K562 (cell line): ENCODE results near the gene PI4KA. TPM values are rescaled to one million over a fixed set of nuclear protein-coding genes. Genes with fewer than 3 reads are reported as not detected.
A peak's percentile ranks its signal among the peaks of the same experiment; 100 is the strongest.

ENCODE experiments used
- ATAC-seq: fragments of 200-7000 bp; cut with Tn5 transposase; 3 replicates; pipeline ENCODE4 v1.9.1; 2020; ENCODE audit warnings: moderate library complexity
- BruUV-seq: library from RNA; stranded (reverse); fragments of 400-500 nt; replicated peaks from 2 replicates; lab custom pipeline; 2021; lab: Mats Ljungman, UMichigan
- CTCF ChIA-PET: fragments of 300-600 bp; formaldehyde crosslinking; extraction: SDS; loops from one replicate; lab custom pipeline; 2021; ENCODE audit warnings: low intra/inter-chr PET ratio; lab: Yijun Ruan, JAX
- POLR2A ChIA-PET: fragments of 300-600, 350-650 bp; sonication (Branson Sonifier 250); formaldehyde crosslinking; extraction: SDS; loops from one replicate; lab custom pipeline; 2021; ENCODE audit warnings: antibody characterized with exemption, inconsistent platforms; lab: Yijun Ruan, JAX
- DNase-seq, 4 experiments: peaks; one replicate each; pipeline versions ENCODE4 v3.0.0 to v3.0.0-alpha.2; 2011 to 2018; ENCODE audit warnings: low spot score in 3 of 4, mixed read lengths in 3 of 4; ENCODE audit errors: extremely low read depth in 1 of 4
- FAIRE-seq: peaks from 2 replicates; lab custom pipeline; 2011; peaks lifted over from hg19 to GRCh38; lab: Jason Lieb, UNC
- H2AFZ ChIP-seq: 2 replicates; pipeline ENCODE4 v1.6.0; 2011; ENCODE audit warnings: low read depth, low read length, control low read depth, inconsistent platforms
- H3K27ac ChIP-seq: fragments of 200-600 bp; 3 replicates; pipeline ENCODE4 v1.8.0; 2011; ENCODE audit warnings: low read depth, mild to moderate bottlenecking, control low read depth, inconsistent platforms, low read length, moderate library complexity, mixed read lengths; ENCODE audit errors: extremely low read depth
- H3K27me3 ChIP-seq, 2 experiments: fragments of 300-600 bp in 1 of 2; 2 replicates in 1 of 2; 3 replicates in 1 of 2; pipeline versions ENCODE4 v1.6.0 to v1.8.0; 2011; ENCODE audit warnings: inconsistent platforms in 2 of 2, low read length in 2 of 2, mild to moderate bottlenecking in 1 of 2, mixed read lengths in 1 of 2, moderate library complexity in 1 of 2; ENCODE audit not compliant: control insufficient read depth in 2 of 2, insufficient read depth in 2 of 2
- H3K36me3 ChIP-seq: fragments of 300-600 bp; 3 replicates; pipeline ENCODE4 v1.8.0; 2011; ENCODE audit warnings: mild to moderate bottlenecking, low read length, inconsistent platforms; ENCODE audit not compliant: control insufficient read depth, insufficient read depth
- H3K4me1 ChIP-seq, 2 experiments: fragments of 200-600 bp in 1 of 2; replicated peaks in 1 of 2; 2 replicates in 1 of 2; 3 replicates in 1 of 2; pipeline versions ENCODE4 v1.5.1 to v1.8.0; 2011; ENCODE audit warnings: inconsistent platforms in 2 of 2, low read length in 2 of 2, mild to moderate bottlenecking in 1 of 2, mixed read lengths in 1 of 2, moderate library complexity in 1 of 2; ENCODE audit not compliant: control insufficient read depth in 2 of 2, insufficient read depth in 2 of 2
- H3K4me2 ChIP-seq: 2 replicates; pipeline ENCODE4 v1.6.1; 2011; ENCODE audit warnings: low read length, control low read depth, inconsistent platforms, mixed read lengths; ENCODE audit not compliant: insufficient read depth
- H3K4me3 ChIP-seq: fragments of 200-600 bp; sonication (generic), shearing (Covaris generic); 2 replicates; pipeline ENCODE4 v1.5.1; 2016; ENCODE audit warnings: control low read depth, inconsistent platforms
- H3K79me2 ChIP-seq: fragments of 200-600 bp; 3 replicates; pipeline ENCODE4 v1.8.0; 2011; ENCODE audit warnings: low read length, inconsistent platforms; ENCODE audit not compliant: control insufficient read depth, insufficient read depth
- H3K9ac ChIP-seq, 2 experiments: 2 replicates each; pipeline versions ENCODE4 v1.6.0 to v1.6.1; 2011; ENCODE audit warnings: low read depth in 2 of 2, low read length in 2 of 2, control low read depth in 1 of 2, inconsistent platforms in 1 of 2, mild to moderate bottlenecking in 1 of 2, mixed read lengths in 1 of 2; ENCODE audit not compliant: insufficient read depth in 1 of 2
- H3K9me1 ChIP-seq: one replicate; pipeline ENCODE4 v1.6.0; 2011; ENCODE audit warnings: inconsistent platforms, mild to moderate bottlenecking, low read length, moderate library complexity; ENCODE audit not compliant: control insufficient read depth, insufficient read depth
- H3K9me3 ChIP-seq: replicated peaks from 2 replicates; pipeline ENCODE4 v1.5.1; 2011; ENCODE audit warnings: low read depth, low read length, inconsistent platforms; ENCODE audit not compliant: control insufficient read depth, insufficient read depth
- H4K20me1 ChIP-seq: replicated peaks from 2 replicates; pipeline ENCODE4 v1.6.1; 2011; ENCODE audit warnings: low read length, inconsistent platforms, mixed read lengths; ENCODE audit not compliant: control insufficient read depth, insufficient read depth
- CCNT2 ChIP-seq: IDR thresholded peaks from 2 replicates; pipeline ENCODE4 v1.6.1; 2011; ENCODE audit warnings: borderline replicate concordance, low read depth, mild to moderate bottlenecking, moderate library complexity, mixed read lengths, low read length; ENCODE audit not compliant: insufficient read length; ENCODE audit errors: extremely low read depth
- E2F6 ChIP-seq, 2 experiments: IDR thresholded peaks; 2 replicates each; pipeline ENCODE4 v1.6.1; 2011; ENCODE audit warnings: borderline replicate concordance in 1 of 2, control low read depth in 1 of 2, low read depth in 1 of 2, low read length in 1 of 2, mild to moderate bottlenecking in 1 of 2, mixed read lengths in 1 of 2, moderate library complexity in 1 of 2; ENCODE audit not compliant: insufficient read depth in 1 of 2, insufficient read length in 1 of 2, poor library complexity in 1 of 2, severe bottlenecking in 1 of 2; ENCODE audit errors: extremely low read depth in 1 of 2
- HNRNPUL1 ChIP-seq: fragments of 200-400 bp; formaldehyde crosslinking; IDR thresholded peaks from 2 replicates; pipeline ENCODE4 v1.6.1; 2017; ENCODE audit warnings: low read length
- NR4A1 ChIP-seq, 2 experiments: fragments of 250-450 bp in 1 of 2; fragments of 450-650 bp in 1 of 2; sonication (Bioruptor Pico) in 1 of 2; IDR thresholded peaks; 2 replicates each; pipeline versions ENCODE4 v1.4.0 to v1.6.1; 2016 to 2020; ENCODE audit warnings: mild to moderate bottlenecking in 2 of 2, missing compliant biosample characterization in 1 of 2, missing genetic modification characterization in 1 of 2, moderate library complexity in 1 of 2
- RBBP5 ChIP-seq: fragments of 200-600 bp; sonication (generic); IDR thresholded peaks from 2 replicates; pipeline ENCODE4 v1.6.1; 2012; ENCODE audit warnings: borderline replicate concordance, mild to moderate bottlenecking, low read length, control low read depth, inconsistent platforms; ENCODE audit not compliant: insufficient read depth, poor library complexity, severe bottlenecking
- WGBS: fragments of 100-300 bp; shearing (Covaris generic); methylation state at CpG from one replicate; pipeline ENCODE4 v1.1.6; 2016; ENCODE audit warnings: low coverage, mixed read lengths; ENCODE audit not compliant: insufficient coverage; ENCODE audit errors: missing lambda C conversion rate; 5-methylcytosine and 5-hydroxymethylcytosine counted together
- in situ Hi-C: fragments of 300-500 bp; cut with MboI; formaldehyde crosslinking; loops from 4 replicates; pipeline ENCODE4 v1.15.0; 2018; ENCODE audit warnings: inconsistent platforms, mixed read lengths
- intact Hi-C: fragments of 100-400 bp; cut with micrococcal nuclease; formaldehyde crosslinking; loops from 2 replicates; pipeline ENCODE4 v1.14.2; 2022
- polyA plus RNA-seq, 8 experiments: library from polyadenylated mRNA; depleted of rRNA in 4 of 8; stranded (reverse) in 5 of 8; unstranded in 3 of 8; fragments of >200 nt; fragmentation: Nextera tagmentation in 2 of 8; fragmentation: Illumina TruSeq in 1 of 8; extraction: Ambion mirVana in 2 of 8; extraction: Trizol in 1 of 8; gene quantifications; 2 replicates each; pipeline versions ENCODE4 v1.2.1 to v1.2.3, GENCODE V29; 2011 to 2014; ENCODE audit warnings: inconsistent platforms in 1 of 8, missing spikeins in 1 of 8
- total RNA-seq, 7 experiments: library from RNA; depleted of rRNA in 6 of 7; stranded (reverse); fragments of >200 nt in 6 of 7; fragmentation: Illumina TruSeq in 2 of 7; extraction: Trizol in 2 of 7; gene quantifications; 2 replicates each; pipeline versions ENCODE4 v1.2.1 to v1.2.3, GENCODE V29; 2011 to 2021; ENCODE audit warnings: low replicate concordance in 1 of 7

PI4KA gene
- total and polyA plus RNA-seq, 9 of the 15 experiments (the other 6 are each of a cell fraction or from before 2014, with no cell fraction given) = 7.3 to 187 (median 84.7) TPM

DNA sequence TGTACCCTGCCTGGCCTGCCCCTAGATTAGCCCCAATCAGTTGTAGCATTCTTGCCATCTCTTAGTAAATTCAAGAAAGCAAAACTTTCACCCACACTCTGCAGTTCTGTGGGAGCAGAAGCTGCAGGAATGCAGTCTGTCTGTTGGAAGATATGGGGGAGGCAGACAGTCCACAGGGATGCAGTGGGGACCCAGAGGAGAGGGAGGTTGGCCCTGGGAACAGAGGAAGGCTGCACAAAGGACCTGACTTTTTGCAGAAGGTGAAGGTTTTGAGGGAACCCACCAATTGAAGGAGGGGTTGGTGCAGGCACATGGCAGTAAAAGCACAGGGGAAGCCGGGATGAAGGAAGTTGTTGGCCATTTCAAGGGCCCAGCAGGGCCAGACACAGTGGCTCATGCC lies 16.7 kb upstream of the PI4KA start:
- in situ Hi-C loops (no loop called here), intact Hi-C loops (no loop called here)
- peak overlapping the region in 1 of 2 experiments; percentile 28; a peak in 1 of 4 replicates for H3K9ac ChIP-seq
- no peak overlapping the region for H3K4me2 ChIP-seq
- H3K9me3 ChIP-seq = no peaks in the 10 kb centered on the region
- H3K4me3 ChIP-seq = no peak overlapping the region
- ATAC-seq = peak; percentile 4; the same call in 1 of the 3 replicates
- peaks cover 59% of the 10 kb centered on the region for H3K36me3 ChIP-seq
- H3K9me1 ChIP-seq = no peaks in the 10 kb centered on the region
- POLR2A ChIA-PET = interaction anchor here (0.6 to 13.5 kb wide), 8 partner anchors 8 to 166 kb away, joined by 3 to 172 read pairs (median 6); partner anchors contain the start of genes LZTR1, PI4KA and SNAP29
- DNase-seq = no peak
- H3K79me2 ChIP-seq = no peaks in the 10 kb centered on the region
- WGBS = 82% methylated on average over 1 of the region's 1 CpG
- H3K4me1 ChIP-seq = peaks cover 3 to 14% of the 10 kb centered on the region in 2 experiments; a peak in 4 of 5 replicates
- CTCF ChIA-PET = no interaction called here
- no peak overlapping the region for H3K27ac ChIP-seq
- BruUV-seq = no TSS peak
- TF ChIP-seq E2F6 (IDR thresholded peaks at IDR 0.05; ENCODE audit: borderline replicate concordance in 1 of 2, extremely low read depth in 1 of 2, insufficient read depth in 1 of 2, insufficient read length in 1 of 2, low read depth in 1 of 2, low read length in 1 of 2, poor library complexity in 1 of 2, severe bottlenecking in 1 of 2) = no peak
- TF ChIP-seq RBBP5 = peak; percentile 14
- TF ChIP-seq HNRNPUL1 = 0 out of 2 replicates have a peak, but pooled peaks have one; percentile 81
- no peak for TF ChIP-seq CCNT2
- TF ChIP-seq NR4A1 (CRISPR knock-in tag; IDR thresholded peaks at IDR 0.05) = no peak
- TF ChIP-seq NR4A1 (tag; IDR thresholded peaks at IDR 0.05) = 0 out of 2 replicates have a peak, but pooled peaks have one; percentile 17
- FAIRE-seq = no peak
- no peaks in the 10 kb centered on the region for H3K27me3 ChIP-seq
- H4K20me1 ChIP-seq = no peaks in the 10 kb centered on the region
- no peak overlapping the region for H2AFZ ChIP-seq
